ENCODE results near the gene ARMCX5. TPM values are rescaled to one million over a fixed set of nuclear protein-coding genes. Genes with fewer than 3 reads are reported as not detected.

ARMCX5 gene
- total and polyA plus RNA-seq, 2 of the 8 experiments (the other 6 are each of a cell fraction or from before 2014, with no cell fraction given): 8.6 to 10.9 TPM

DNA sequence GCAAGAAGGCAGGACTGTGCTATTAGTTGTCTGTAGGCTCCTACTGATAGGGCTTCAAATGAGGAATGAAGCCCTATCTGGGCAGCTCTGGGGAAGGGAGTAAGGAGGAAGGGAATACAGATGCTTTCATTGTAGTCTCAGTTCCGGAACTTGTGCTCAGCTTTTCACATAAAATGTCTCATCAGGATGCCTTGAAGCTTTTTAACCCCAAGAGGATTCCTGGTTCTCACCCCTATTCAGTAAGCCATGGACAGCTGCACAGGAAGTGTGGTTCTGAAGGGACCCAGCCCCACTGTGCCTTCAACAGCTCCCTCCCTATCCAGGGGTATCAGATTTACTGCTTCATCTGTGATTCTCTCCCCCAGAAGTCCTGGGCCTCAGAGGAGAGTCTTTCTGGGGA is 5.0 kb downstream of the ARMCX5 start (continued):
- TF ChIP-seq, protein P1, sequence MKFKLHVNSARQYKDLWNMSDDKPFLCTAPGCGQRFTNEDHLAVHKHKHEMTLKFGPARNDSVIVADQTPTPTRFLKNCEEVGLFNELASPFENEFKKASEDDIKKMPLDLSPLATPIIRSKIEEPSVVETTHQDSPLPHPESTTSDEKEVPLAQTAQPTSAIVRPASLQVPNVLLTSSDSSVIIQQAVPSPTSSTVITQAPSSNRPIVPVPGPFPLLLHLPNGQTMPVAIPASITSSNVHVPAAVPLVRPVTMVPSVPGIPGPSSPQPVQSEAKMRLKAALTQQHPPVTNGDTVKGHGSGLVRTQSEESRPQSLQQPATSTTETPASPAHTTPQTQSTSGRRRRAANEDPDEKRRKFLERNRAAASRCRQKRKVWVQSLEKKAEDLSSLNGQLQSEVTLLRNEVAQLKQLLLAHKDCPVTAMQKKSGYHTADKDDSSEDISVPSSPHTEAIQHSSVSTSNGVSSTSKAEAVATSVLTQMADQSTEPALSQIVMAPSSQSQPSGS (IDR thresholded peaks at IDR 0.05; ENCODE audit: low read length): no peak

All from H1 (cell line).